ENCODE data around the gene SYNE2.

SYNE2 gene

GRCh38 chr14:64238631-64239030 lies 385.8 kb downstream of the SYNE2 start:
- Histone ChIP-seq H4K20me1 (ENCODE audit: control insufficient read depth, insufficient read depth, low read depth, low read length) (no peaks in the 10 kb centered on the region), H3K4me1 (ENCODE audit: control insufficient read depth, low read length) (peaks cover 56% of the 10 kb centered on the region), H3K36me3 (ENCODE audit: control insufficient read depth, low read length) (peaks cover 22% of the 10 kb centered on the region), H3K27me3 (ENCODE audit: control insufficient read depth, low read length) (no peaks in the 10 kb centered on the region), H3K4me2 (ENCODE audit: low read length) (peak overlapping the region; percentile 5; the same call in 1 of the 2 replicates), H3K27ac (ENCODE audit: low read depth, low read length) (peak overlapping the region; percentile 22; the same call in 1 of the 2 replicates), H3K79me2 (ENCODE audit: control insufficient read depth, low read length) (peaks cover 13% of the 10 kb centered on the region), H3K9me2 (replicated peaks; ENCODE audit: control insufficient read depth, low read length) (no peaks in the 10 kb centered on the region), H3K4me3 (ENCODE audit: low read length) (no peak overlapping the region), H3F3A (ENCODE audit: control insufficient read depth, insufficient read depth) (peaks cover 24% of the 10 kb centered on the region), H3K9me3 (ENCODE audit: control insufficient read depth, insufficient read depth, low read length) (no peaks in the 10 kb centered on the region)
- TF ChIP-seq EZH2phosphoT487 (IDR thresholded peaks at IDR 0.05; ENCODE audit: borderline replicate concordance, low read length): no peak
- no peak for TF ChIP-seq CTCF (IDR thresholded peaks at IDR 0.05; ENCODE audit: low read depth, low read length, poor library complexity, severe bottlenecking)

GRCh38 chr14:64244279-64244678 lies 391.5 kb downstream of the SYNE2 start:
- 0 out of 2 replicates have a peak, but pooled peaks cover 4% of the 10 kb centered on the region for H3F3A ChIP-seq (ENCODE audit: control insufficient read depth, insufficient read depth)
- H3K36me3 ChIP-seq (ENCODE audit: control insufficient read depth, low read length): no peaks in the 10 kb centered on the region
- H3K9me2 ChIP-seq (replicated peaks; ENCODE audit: control insufficient read depth, low read length): no peaks in the 10 kb centered on the region
- H3K9me3 ChIP-seq (ENCODE audit: control insufficient read depth, insufficient read depth, low read length): no peaks in the 10 kb centered on the region
- TF ChIP-seq CTCF (IDR thresholded peaks at IDR 0.05; ENCODE audit: low read depth, low read length, poor library complexity, severe bottlenecking) (no peak), EZH2phosphoT487 (IDR thresholded peaks at IDR 0.05; ENCODE audit: borderline replicate concordance, low read length) (no peak)
- no peak overlapping the region for H3K27ac ChIP-seq (ENCODE audit: low read depth, low read length)
- H3K4me2 ChIP-seq (ENCODE audit: low read length): no peak overlapping the region
- H3K27me3 ChIP-seq (ENCODE audit: control insufficient read depth, low read length): no peaks in the 10 kb centered on the region
- no peaks in the 10 kb centered on the region; the same call in 1 of the 2 replicates for H3K4me1 ChIP-seq (ENCODE audit: control insufficient read depth, low read length)
- no peaks in the 10 kb centered on the region for H3K79me2 ChIP-seq (ENCODE audit: control insufficient read depth, low read length)
- no peaks in the 10 kb centered on the region for H4K20me1 ChIP-seq (ENCODE audit: control insufficient read depth, insufficient read depth, low read depth, low read length)
- H3K4me3 ChIP-seq (ENCODE audit: low read length): no peak overlapping the region

- no peaks in the 10 kb centered on the region for H3K4me1 ChIP-seq (ENCODE audit: control insufficient read depth, low read length)
- no peaks in the 10 kb centered on the region for H3F3A ChIP-seq (ENCODE audit: control insufficient read depth, insufficient read depth)
- no peaks in the 10 kb centered on the region for H3K36me3 ChIP-seq (ENCODE audit: control insufficient read depth, low read length)
- no peaks in the 10 kb centered on the region for H3K9me3 ChIP-seq (ENCODE audit: control insufficient read depth, insufficient read depth, low read length)
- no peaks in the 10 kb centered on the region for H3K9me2 ChIP-seq (replicated peaks; ENCODE audit: control insufficient read depth, low read length)
- H3K27ac ChIP-seq (ENCODE audit: low read depth, low read length): no peak overlapping the region
- no peaks in the 10 kb centered on the region for H4K20me1 ChIP-seq (ENCODE audit: control insufficient read depth, insufficient read depth, low read depth, low read length)
- no peaks in the 10 kb centered on the region for H3K27me3 ChIP-seq (ENCODE audit: control insufficient read depth, low read length)
- TF ChIP-seq CTCF (IDR thresholded peaks at IDR 0.05; ENCODE audit: low read depth, low read length, poor library complexity, severe bottlenecking) (no peak), EZH2phosphoT487 (IDR thresholded peaks at IDR 0.05; ENCODE audit: borderline replicate concordance, low read length) (no peak)
- no peak overlapping the region for H3K4me2 ChIP-seq (ENCODE audit: low read length)
- H3K4me3 ChIP-seq (ENCODE audit: low read length): no peak overlapping the region
- no peaks in the 10 kb centered on the region for H3K79me2 ChIP-seq (ENCODE audit: control insufficient read depth, low read length)
Measured at GRCh38 chr14:64245491-64245890, 392.7 kb downstream of the SYNE2 start.
